ENCODE data around the gene RASA2.
"Not testable (repeated sequence)": the region's sequence is repeated elsewhere in the genome, so short reads cannot be mapped to it uniquely, and the experiment has no call there.

The RASA2 gene

DNA sequence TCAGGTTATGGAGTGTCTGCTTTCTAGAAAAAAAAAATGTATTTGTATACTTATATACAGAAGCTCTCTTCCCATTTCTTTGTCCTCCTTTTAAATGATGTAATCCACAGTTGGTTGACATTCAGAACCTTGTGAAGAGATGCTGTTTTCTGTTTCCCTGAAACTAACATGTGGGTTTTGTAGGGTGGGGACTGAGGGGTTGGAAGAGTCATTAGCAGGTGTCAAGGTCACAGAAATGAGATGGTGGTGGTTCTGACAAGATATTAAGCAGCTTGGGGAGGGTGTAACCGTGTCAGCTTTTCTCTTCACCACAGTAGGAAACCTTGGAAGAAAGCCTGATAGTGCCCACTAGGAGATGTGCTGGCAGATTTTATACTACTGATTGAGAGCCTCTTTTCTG is 2.4 kb downstream of the RASA2 start:
- no peaks in the 10 kb centered on the region for H3K36me3 ChIP-seq (ENCODE audit: insufficient read depth)
- H3K27me3 ChIP-seq (ENCODE audit: insufficient read depth, low read depth), result no peaks in the 10 kb centered on the region
- H3K4me3 ChIP-seq (IDR thresholded peaks at IDR 0.05; ENCODE audit: insufficient read depth, low read depth, low read length), result no peak overlapping the region
- H3K4me2 ChIP-seq, result peak overlapping the region; percentile 89
- H3K4me1 ChIP-seq (ENCODE audit: low read depth, poor library complexity, severe bottlenecking), result peaks cover 61% of the 10 kb centered on the region
- no peak overlapping the region for H2AFZ ChIP-seq (ENCODE audit: low read depth)
- 0 out of 2 replicates have a peak, but pooled peaks cover 4% of the 10 kb centered on the region for H4K20me1 ChIP-seq (ENCODE audit: insufficient read depth)
- peak overlapping the region; percentile 81; the same call in 1 of the 2 replicates for H3K27ac ChIP-seq
- TF ChIP-seq, protein P1, sequence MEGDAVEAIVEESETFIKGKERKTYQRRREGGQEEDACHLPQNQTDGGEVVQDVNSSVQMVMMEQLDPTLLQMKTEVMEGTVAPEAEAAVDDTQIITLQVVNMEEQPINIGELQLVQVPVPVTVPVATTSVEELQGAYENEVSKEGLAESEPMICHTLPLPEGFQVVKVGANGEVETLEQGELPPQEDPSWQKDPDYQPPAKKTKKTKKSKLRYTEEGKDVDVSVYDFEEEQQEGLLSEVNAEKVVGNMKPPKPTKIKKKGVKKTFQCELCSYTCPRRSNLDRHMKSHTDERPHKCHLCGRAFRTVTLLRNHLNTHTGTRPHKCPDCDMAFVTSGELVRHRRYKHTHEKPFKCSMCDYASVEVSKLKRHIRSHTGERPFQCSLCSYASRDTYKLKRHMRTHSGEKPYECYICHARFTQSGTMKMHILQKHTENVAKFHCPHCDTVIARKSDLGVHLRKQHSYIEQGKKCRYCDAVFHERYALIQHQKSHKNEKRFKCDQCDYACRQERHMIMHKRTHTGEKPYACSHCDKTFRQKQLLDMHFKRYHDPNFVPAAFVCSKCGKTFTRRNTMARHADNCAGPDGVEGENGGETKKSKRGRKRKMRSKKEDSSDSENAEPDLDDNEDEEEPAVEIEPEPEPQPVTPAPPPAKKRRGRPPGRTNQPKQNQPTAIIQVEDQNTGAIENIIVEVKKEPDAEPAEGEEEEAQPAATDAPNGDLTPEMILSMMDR (conservative IDR thresholded peaks at IDR 0.05; ENCODE audit: low read depth, low read length), result no peak
- H3K9ac ChIP-seq, result peak overlapping the region; percentile 91; the same call in 1 of the 2 replicates
- H3K79me2 ChIP-seq (ENCODE audit: insufficient read depth, low read depth), result peaks cover 54% of the 10 kb centered on the region

DNA sequence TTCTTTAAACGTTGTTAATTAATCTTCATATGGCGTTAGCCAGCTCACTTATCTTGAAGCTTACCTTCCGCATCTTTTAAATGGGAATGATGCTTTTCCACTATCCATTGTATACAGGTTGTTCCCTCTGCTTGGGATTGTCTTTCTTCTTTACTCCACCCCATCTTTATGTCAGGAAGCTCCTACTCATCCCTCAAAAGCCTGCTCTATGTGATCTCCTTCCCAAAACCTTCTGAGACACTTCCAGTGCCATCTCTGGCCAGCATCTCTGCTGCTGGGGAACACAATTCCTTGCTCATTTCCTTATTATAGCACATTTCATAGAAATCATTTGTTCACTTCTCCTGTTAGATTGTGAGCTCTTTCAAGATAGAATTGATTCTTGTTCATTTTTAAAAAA is 4.3 kb downstream of the RASA2 start:
- H4K20me1 ChIP-seq (ENCODE audit: insufficient read depth), result 0 out of 2 replicates have a peak, but pooled peaks cover 4% of the 10 kb centered on the region
- peaks cover 70% of the 10 kb centered on the region for H3K79me2 ChIP-seq (ENCODE audit: insufficient read depth, low read depth)
- no peak overlapping the region for H3K9ac ChIP-seq

DNA sequence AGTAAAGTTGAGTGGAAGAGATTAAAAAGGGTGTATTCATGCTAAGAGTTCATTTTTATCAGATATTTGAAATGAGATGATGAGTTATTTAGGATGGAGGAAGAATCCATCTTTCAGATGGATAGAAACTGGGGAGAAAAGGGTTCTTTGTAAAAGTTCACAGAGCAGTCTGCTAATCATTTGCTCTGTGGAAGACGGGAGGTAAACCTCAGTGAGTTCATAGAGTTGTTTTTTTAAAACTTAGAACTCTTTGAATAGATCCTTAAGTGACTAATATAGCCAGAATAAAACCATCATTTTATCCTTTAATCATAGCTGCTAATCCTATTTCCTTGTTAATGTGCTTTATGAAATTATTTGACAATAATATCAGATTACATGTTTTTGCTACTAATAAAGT is 5.1 kb downstream of the RASA2 start:
- no peak overlapping the region for H3K27ac ChIP-seq
- H2AFZ ChIP-seq (ENCODE audit: low read depth), result no peak overlapping the region
- peaks cover 70% of the 10 kb centered on the region for H3K79me2 ChIP-seq (ENCODE audit: insufficient read depth, low read depth)
- H3K4me1 ChIP-seq (ENCODE audit: low read depth, poor library complexity, severe bottlenecking), result peaks cover 61% of the 10 kb centered on the region
- 0 out of 2 replicates have a peak, but pooled peaks cover 4% of the 10 kb centered on the region for H4K20me1 ChIP-seq (ENCODE audit: insufficient read depth)
- peak overlapping the region; percentile 18; the same call in 1 of the 2 replicates for H3K4me2 ChIP-seq
- TF ChIP-seq, protein P1 (conservative IDR thresholded peaks at IDR 0.05; ENCODE audit: low read depth, low read length), result no peak
- no peak overlapping the region for H3K4me3 ChIP-seq (IDR thresholded peaks at IDR 0.05; ENCODE audit: insufficient read depth, low read depth, low read length)
- H3K27me3 ChIP-seq (ENCODE audit: insufficient read depth, low read depth), result no peaks in the 10 kb centered on the region
- H3K36me3 ChIP-seq (ENCODE audit: insufficient read depth), result no peaks in the 10 kb centered on the region
- H3K9ac ChIP-seq, result no peak overlapping the region

More for the DNA sequence above, 4.3 kb downstream of the RASA2 start:
- H3K36me3 ChIP-seq (ENCODE audit: insufficient read depth), result no peaks in the 10 kb centered on the region
- TF ChIP-seq, protein P1 (conservative IDR thresholded peaks at IDR 0.05; ENCODE audit: low read depth, low read length), result no peak
- peaks cover 61% of the 10 kb centered on the region for H3K4me1 ChIP-seq (ENCODE audit: low read depth, poor library complexity, severe bottlenecking)
- H3K27ac ChIP-seq, result no peak overlapping the region
- no peak overlapping the region; the same call in 1 of the 2 replicates for H3K4me2 ChIP-seq
- no peak overlapping the region for H2AFZ ChIP-seq (ENCODE audit: low read depth)
- no peak overlapping the region for H3K4me3 ChIP-seq (IDR thresholded peaks at IDR 0.05; ENCODE audit: insufficient read depth, low read depth, low read length)
- H3K27me3 ChIP-seq (ENCODE audit: insufficient read depth, low read depth), result no peaks in the 10 kb centered on the region

DNA sequence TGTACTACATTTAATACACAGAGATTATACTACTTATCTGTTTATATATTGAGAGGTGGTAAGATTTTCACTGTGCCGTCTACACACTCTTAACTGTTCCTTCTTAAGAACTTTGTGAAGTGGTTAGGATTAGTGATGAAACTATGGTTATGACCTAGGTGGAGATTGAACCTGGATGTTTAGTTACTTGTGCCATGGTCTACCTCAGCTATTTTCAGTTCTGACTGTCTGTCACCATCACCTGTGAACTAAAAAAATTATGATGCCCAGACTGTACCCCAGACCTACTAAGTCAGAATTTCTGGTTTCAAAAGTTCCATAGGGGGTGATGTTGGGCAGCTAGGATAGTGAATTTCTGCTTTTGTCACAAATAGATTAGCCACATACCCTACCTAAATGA is 6.4 kb downstream of the RASA2 start:
- Histone ChIP-seq H3K4me2 (peak overlapping the region; percentile 18; the same call in 1 of the 2 replicates), H3K79me2 (ENCODE audit: insufficient read depth, low read depth) (peaks cover 72% of the 10 kb centered on the region), H4K20me1 (ENCODE audit: insufficient read depth) (0 out of 2 replicates have a peak, but pooled peaks cover 7% of the 10 kb centered on the region), H3K9ac (no peak overlapping the region), H2AFZ (ENCODE audit: low read depth) (no peak overlapping the region), H3K4me3 (IDR thresholded peaks at IDR 0.05; ENCODE audit: insufficient read depth, low read depth, low read length) (no peak overlapping the region), H3K4me1 (ENCODE audit: low read depth, poor library complexity, severe bottlenecking) (peaks cover 68% of the 10 kb centered on the region), H3K36me3 (ENCODE audit: insufficient read depth) (no peaks in the 10 kb centered on the region), H3K27me3 (ENCODE audit: insufficient read depth, low read depth) (no peaks in the 10 kb centered on the region), H3K27ac (no peak overlapping the region; the same call in 1 of the 2 replicates)
- TF ChIP-seq, protein P1 (conservative IDR thresholded peaks at IDR 0.05; ENCODE audit: low read depth, low read length), result no peak

DNA sequence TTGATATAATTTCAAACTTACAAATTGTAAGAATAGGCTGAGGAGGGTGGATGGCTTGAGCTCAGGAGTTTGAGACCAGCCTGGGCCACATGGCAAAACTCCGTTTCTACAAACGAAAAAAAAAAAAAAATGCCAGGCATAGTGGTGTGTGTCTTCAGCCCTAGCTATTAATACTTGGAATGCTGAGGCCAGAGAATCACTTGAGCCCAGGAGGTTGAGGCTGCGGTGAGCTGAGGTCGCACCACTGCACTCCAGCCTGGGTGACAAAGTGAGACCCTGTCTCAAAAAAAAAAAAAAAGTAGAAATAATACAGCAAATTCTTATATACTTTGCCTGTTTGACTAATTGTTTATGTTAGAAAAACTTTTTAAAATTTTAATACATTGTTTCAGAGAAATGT is 10.8 kb downstream of the RASA2 start:
- not testable (repeated sequence) for H3K27ac ChIP-seq; H2AFZ ChIP-seq (ENCODE audit: low read depth)
- H3K79me2 ChIP-seq (ENCODE audit: insufficient read depth, low read depth), result peaks cover 62% of the 10 kb centered on the region; the same call in 1 of the 2 replicates

More for the DNA sequence above, 10.8 kb downstream of the RASA2 start:
- not testable (repeated sequence) for H3K9ac ChIP-seq; H3K27me3 ChIP-seq (ENCODE audit: insufficient read depth, low read depth); H3K4me3 ChIP-seq (IDR thresholded peaks at IDR 0.05; ENCODE audit: insufficient read depth, low read depth, low read length); H3K36me3 ChIP-seq (ENCODE audit: insufficient read depth)
- H4K20me1 ChIP-seq (ENCODE audit: insufficient read depth), result peaks cover 12% of the 10 kb centered on the region
- H3K4me2 ChIP-seq, result peak overlapping the region; percentile 56; the same call in 1 of the 2 replicates
- peaks cover 47% of the 10 kb centered on the region for H3K4me1 ChIP-seq (ENCODE audit: low read depth, poor library complexity, severe bottlenecking)
